ENCODE results near the gene PJA2. TPM values are rescaled to one million over a fixed set of nuclear protein-coding genes. Genes with fewer than 3 reads are reported as not detected.
"Not testable (repeated sequence)": the region's sequence is repeated elsewhere in the genome, so short reads cannot be mapped to it uniquely, and the experiment has no call there.

PJA2 gene
- total and polyA plus RNA-seq, 8 donors: 81.4 to 147 (median 125) TPM

DNA sequence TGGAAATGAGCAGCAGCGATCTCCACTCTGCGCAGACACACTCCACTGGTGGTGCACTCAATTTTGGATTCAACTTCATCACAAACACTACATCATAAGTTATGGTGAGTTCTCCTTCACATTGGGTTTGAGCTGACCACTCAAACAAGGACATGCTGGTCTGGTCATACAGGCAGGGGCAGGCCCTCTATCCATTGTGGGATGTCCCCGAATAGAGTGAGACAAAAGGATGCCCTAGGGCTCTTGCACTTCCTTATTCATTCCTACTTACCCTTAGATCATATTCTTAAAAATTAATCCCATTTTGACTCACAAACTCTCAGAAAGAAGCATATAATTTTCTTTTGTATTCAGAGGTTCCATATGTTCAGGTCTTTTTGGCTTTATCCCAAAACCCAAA, 16.3 kb upstream of the PJA2 start:
- DNase-seq: no peak

DNA sequence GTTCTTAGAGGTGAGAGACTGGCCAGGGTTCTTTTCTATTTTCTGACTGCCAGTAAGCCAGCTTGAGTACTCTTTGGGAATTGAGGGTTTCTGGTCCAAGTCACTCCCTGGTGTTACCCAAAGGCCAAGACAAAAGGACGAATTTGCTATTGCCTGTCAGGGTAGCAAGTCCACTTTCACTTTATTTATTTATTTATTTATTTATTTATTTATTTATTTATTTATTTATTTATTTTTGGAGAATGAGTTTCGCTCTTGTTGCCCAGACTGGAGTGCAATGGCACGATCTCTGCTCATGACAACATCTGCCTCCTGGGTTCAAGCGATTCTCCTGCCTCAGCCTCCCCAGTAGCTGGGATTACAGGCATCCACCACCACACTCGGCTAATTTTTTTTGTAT, 15.7 kb upstream of the PJA2 start:
- H3K9me3 ChIP-seq; ATAC-seq; intact Hi-C loops (cut with DNase I); DNase-seq; H3K27ac ChIP-seq; H3K4me1 ChIP-seq; H3K36me3 ChIP-seq; H3K27me3 ChIP-seq; H3K4me3 ChIP-seq: not testable (repeated sequence)

More for the DNA sequence above, 16.3 kb upstream of the PJA2 start:
- Histone ChIP-seq H3K9me3 (no peaks in the 10 kb centered on the region), H3K4me3 (no peak overlapping the region), H3K27me3 (no peaks in the 10 kb centered on the region), H3K4me1 (no peaks in the 10 kb centered on the region), H3K36me3 (no peaks in the 10 kb centered on the region), H3K27ac (no peak overlapping the region)
- intact Hi-C loops (cut with DNase I): no loop called here
- TF ChIP-seq, protein P1, sequence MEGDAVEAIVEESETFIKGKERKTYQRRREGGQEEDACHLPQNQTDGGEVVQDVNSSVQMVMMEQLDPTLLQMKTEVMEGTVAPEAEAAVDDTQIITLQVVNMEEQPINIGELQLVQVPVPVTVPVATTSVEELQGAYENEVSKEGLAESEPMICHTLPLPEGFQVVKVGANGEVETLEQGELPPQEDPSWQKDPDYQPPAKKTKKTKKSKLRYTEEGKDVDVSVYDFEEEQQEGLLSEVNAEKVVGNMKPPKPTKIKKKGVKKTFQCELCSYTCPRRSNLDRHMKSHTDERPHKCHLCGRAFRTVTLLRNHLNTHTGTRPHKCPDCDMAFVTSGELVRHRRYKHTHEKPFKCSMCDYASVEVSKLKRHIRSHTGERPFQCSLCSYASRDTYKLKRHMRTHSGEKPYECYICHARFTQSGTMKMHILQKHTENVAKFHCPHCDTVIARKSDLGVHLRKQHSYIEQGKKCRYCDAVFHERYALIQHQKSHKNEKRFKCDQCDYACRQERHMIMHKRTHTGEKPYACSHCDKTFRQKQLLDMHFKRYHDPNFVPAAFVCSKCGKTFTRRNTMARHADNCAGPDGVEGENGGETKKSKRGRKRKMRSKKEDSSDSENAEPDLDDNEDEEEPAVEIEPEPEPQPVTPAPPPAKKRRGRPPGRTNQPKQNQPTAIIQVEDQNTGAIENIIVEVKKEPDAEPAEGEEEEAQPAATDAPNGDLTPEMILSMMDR (IDR thresholded peaks at IDR 0.05): no peak
- ATAC-seq: no peak

DNA sequence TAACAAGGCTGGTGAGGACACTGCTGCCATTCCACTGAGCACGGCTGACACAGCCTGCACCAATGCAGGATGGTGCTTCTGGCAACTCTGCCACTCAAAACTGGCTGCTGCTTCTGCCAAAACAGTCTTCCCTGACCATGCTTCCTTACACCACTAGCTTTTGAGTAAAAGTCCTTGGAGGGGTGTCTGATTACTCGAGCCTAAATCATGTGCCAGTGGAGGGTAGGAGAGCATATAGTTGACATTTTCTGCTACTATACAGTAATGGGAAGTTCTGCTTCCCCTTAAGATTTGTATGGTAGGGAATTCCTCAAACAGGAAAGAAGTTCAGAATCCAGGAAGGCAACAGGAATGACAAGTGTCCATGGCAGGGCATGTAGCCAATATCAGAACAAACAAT, 12.2 kb upstream of the PJA2 start:
- intact Hi-C loops (cut with DNase I): no loop called here
- DNase-seq: no peak

DNA sequence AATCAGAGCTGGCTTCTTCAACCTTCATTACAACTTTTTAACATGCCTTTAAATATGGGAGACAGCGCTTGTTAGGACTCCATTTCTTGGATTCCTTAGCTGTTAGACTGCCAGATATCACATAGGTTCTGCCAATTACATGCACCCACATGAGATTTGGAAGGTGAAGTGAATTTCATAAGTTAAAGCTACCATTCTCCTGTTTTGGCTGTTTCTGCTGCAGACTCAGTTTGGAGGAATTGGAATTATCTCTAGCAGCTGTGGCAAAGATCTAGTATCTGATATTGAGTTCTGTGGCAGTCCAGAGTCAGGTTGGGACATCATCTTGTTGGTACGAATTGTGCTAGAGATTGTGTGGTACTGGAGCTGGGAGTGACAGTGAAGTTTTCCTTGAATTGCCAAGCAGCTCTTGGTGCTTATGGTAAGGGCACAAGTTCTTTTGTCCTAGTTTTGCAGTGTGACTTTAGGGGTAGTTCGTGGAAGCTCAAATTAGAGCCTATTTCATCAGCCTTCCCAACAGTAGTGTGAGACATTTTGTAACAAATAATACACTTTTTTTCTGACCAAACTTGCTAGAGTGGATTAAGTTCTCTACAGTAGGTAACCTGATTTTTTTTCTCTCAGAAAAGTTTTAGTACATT, 9.1 kb upstream of the PJA2 start:
- no peaks in the 10 kb centered on the region for H3K36me3 ChIP-seq
- intact Hi-C loops (cut with DNase I): no loop called here

More for the DNA sequence above, 12.2 kb upstream of the PJA2 start:
- Histone ChIP-seq H3K27ac (no peak overlapping the region), H3K36me3 (no peaks in the 10 kb centered on the region), H3K4me3 (no peak overlapping the region), H3K9me3 (no peaks in the 10 kb centered on the region), H3K4me1 (no peaks in the 10 kb centered on the region), H3K27me3 (no peaks in the 10 kb centered on the region)
- TF ChIP-seq, protein P1 (IDR thresholded peaks at IDR 0.05): no peak
- no peak for ATAC-seq

DNA sequence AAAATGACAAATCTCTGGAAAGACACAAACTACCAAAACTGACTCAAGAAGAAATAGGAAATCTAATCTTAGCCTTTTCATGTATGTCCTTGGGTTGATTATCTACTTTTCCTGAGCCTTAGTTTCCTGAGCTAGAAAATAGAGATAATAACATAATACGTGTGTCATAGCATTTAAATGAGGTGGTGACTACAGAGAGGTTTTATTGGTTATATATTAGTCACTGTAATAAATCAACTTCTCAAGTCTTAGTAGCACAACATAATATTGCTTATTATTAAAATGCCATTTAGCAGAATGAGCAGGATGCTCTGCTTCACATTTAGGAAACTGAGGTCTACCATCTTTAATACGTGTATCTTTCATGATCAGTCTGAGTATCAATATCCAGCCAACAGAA, 7.1 kb upstream of the PJA2 start:
- intact Hi-C loops (cut with DNase I): no loop called here
- Histone ChIP-seq H3K27ac (no peak overlapping the region), H3K36me3 (no peaks in the 10 kb centered on the region), H3K27me3 (no peaks in the 10 kb centered on the region), H3K4me1 (no peaks in the 10 kb centered on the region), H3K9me3 (no peaks in the 10 kb centered on the region), H3K4me3 (no peak overlapping the region)
- DNase-seq (no peak), ATAC-seq (no peak)
- TF ChIP-seq, protein P1 (IDR thresholded peaks at IDR 0.05): no peak

More for the DNA sequence above, 9.1 kb upstream of the PJA2 start:
- TF ChIP-seq, protein P1 (IDR thresholded peaks at IDR 0.05): no peak
- ATAC-seq (no peak), DNase-seq (no peak)
- no peaks in the 10 kb centered on the region for H3K9me3 ChIP-seq
- H3K4me1 ChIP-seq: no peaks in the 10 kb centered on the region
- H3K27ac ChIP-seq: no peak overlapping the region
- no peaks in the 10 kb centered on the region for H3K27me3 ChIP-seq
- no peak overlapping the region for H3K4me3 ChIP-seq

DNA sequence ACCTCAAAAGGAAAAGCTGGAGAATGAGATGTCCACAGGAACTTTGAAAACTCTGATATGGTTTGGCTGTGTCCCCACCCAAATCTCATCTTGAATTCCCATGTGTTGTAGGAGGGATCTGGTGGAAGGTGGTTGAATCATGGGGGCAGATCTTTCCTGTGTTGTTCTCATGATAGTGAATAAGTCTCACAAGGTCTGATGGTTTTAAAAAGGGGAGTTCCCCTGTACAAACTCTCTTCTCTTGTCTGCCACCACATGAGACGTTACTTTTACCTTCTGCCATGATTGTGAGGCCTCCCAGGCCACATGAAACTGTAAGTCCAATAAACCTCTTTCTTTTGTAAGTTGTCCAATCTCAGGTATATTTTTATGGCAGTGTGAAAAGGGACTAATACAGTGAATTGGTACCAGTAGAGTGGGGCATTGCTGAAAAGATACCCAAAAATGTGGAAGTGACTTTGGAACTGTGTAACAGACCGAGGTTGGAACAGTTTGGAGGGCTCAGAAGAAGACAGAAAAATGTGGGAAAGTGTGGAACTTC, 4.2 kb upstream of the PJA2 start:
- ATAC-seq; DNase-seq; H3K36me3 ChIP-seq; H3K4me3 ChIP-seq; intact Hi-C loops (cut with DNase I); H3K27ac ChIP-seq; H3K9me3 ChIP-seq; H3K27me3 ChIP-seq; H3K4me1 ChIP-seq: not testable (repeated sequence)

All from left lung (tissue), 10 donors.